KOPT-K1 (cell line): Measurements from ENCODE around the gene RNF8.
"Not testable (repeated sequence)": the region's sequence is repeated elsewhere in the genome, so short reads cannot be mapped to it uniquely, and the experiment has no call there.

Source experiments
- H3K27ac ChIP-seq: fragments of 200-600 bp; sonication (generic); 2 replicates; pipeline ENCODE4 v1.5.1; 2016; ENCODE audit warnings: antibody characterized with exemption, mild to moderate bottlenecking, low read depth, low read length; ENCODE audit not compliant: poor library complexity, severe bottlenecking
- H3K36me3 ChIP-seq: fragments of 200-600 bp; sonication (generic); 2 replicates; pipeline ENCODE4 v1.5.1; 2017; ENCODE audit warnings: antibody characterized with exemption, mild to moderate bottlenecking, low read length, moderate library complexity; ENCODE audit not compliant: insufficient read depth
- H3K9me3 ChIP-seq: fragments of 200-600 bp; sonication (generic); 2 replicates; pipeline ENCODE4 v1.5.1; 2017; ENCODE audit warnings: antibody characterized with exemption, low read length, mild to moderate bottlenecking; ENCODE audit not compliant: insufficient read depth, poor library complexity, severe bottlenecking

RNF8 gene

GRCh38 chr6:37432916-37433656 is 79.3 kb downstream of the RNF8 start, which contains the start of gene CMTR1:
TSS of gene CMTR1 (plus strand) at chr6:37433221. CDS start at chr6:37435630, 2,409 bp downstream.
- Histone ChIP-seq H3K36me3 (peaks cover 31% of the 10 kb centered on the region), H3K9me3 (no peaks in the 10 kb centered on the region), H3K27ac (peak within 1 kb of the TSS; percentile 92)

GRCh38 chr6:37433657-37434271 is 80.0 kb downstream of the RNF8 start:
- Histone ChIP-seq H3K9me3 (no peaks in the 10 kb centered on the region), H3K36me3 (peaks cover 38% of the 10 kb centered on the region), H3K27ac (peak overlapping the region; percentile 92)

GRCh38 chr6:37435373-37435772 is 81.6 kb downstream of the RNF8 start:
- Histone ChIP-seq H3K27ac (no peak overlapping the region), H3K36me3 (peaks cover 54% of the 10 kb centered on the region), H3K9me3 (no peaks in the 10 kb centered on the region)

GRCh38 chr6:37435816-37436215 is 82.0 kb downstream of the RNF8 start:
- Histone ChIP-seq H3K27ac (no peak overlapping the region), H3K9me3 (no peaks in the 10 kb centered on the region), H3K36me3 (peaks cover 58% of the 10 kb centered on the region)

- no peaks in the 10 kb centered on the region for H3K9me3 ChIP-seq
- H3K36me3 ChIP-seq = peaks cover 77% of the 10 kb centered on the region
- no peak overlapping the region for H3K27ac ChIP-seq
Observed at GRCh38 chr6:37438930-37439329, 85.1 kb downstream of the RNF8 start.

GRCh38 chr6:37441651-37442050 is 87.9 kb downstream of the RNF8 start:
- H3K36me3 ChIP-seq = peaks cover 88% of the 10 kb centered on the region
- H3K27ac ChIP-seq = no peak overlapping the region
- H3K9me3 ChIP-seq = no peaks in the 10 kb centered on the region

- H3K36me3 ChIP-seq = peaks cover 88% of the 10 kb centered on the region
- peak overlapping the region; percentile 52 for H3K27ac ChIP-seq
- H3K9me3 ChIP-seq = no peaks in the 10 kb centered on the region
Observed at GRCh38 chr6:37442416-37443215, 88.8 kb downstream of the RNF8 start.

GRCh38 chr6:37443216-37443542 is 89.4 kb downstream of the RNF8 start:
- H3K9me3 ChIP-seq = not testable (repeated sequence)
- Histone ChIP-seq H3K27ac (peak overlapping the region; percentile 52), H3K36me3 (peaks cover 88% of the 10 kb centered on the region)
